RPMI8226 (cell line): Measurements from ENCODE around the gene DCAF8L2.
"Not testable (repeated sequence)": the region's sequence is repeated elsewhere in the genome, so short reads cannot be mapped to it uniquely, and the experiment has no call there.

ENCODE experiments used
- DNase-seq: peaks from one replicate; pipeline ENCODE4 v3.0.0-alpha.2; 2015

DCAF8L2 gene

DNA sequence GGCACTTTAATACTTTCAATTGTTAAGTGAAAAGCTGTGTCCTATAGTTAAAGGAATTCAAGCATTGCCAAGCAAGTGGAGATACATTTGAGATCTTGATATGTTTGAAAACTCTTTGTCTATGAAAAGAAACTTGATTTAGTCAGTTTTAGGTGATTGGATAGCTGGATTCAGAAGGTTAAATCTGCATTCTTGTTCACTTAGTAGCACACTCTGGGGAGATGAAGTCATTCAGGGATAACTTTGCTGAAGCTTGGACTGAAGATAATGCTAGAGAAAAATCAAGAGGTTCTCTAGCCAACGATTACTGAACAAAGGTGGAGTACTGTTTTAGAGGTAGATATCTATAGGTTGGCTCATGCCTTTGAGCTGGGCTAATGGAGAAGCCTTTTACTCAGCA lies 90.6 kb downstream of the DCAF8L2 start:
- no peak for DNase-seq

DNA sequence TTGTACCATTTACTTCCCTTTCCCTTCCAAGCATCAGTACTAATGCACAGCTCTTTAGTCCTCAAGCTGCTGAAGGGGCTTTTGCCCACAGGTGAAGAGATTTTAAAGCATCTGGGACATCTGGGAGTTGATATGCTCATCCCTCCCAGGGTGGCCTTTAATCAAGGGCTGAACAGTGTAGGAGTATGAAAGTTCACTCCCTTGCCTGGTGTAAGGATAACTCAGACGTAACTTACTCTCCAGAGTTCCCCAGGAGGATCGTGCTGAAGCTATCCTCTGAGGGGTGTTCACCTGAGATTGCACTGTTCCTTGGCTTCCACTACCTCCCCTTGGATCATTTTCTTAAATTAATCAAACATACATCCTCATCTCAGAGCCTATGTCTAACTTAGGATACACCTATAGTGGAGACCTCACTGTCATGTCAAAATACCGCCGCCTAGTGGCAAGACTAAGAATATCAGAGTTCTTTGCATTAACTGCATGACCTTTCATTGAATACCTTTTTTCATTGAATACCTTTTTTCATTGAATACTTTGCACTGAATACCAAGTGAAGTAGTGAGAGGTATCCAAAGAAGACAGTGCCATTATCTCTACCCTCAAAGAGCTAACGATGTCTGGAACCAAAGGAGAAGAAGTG lies 93.5 kb downstream of the DCAF8L2 start:
- peak; percentile 41 for DNase-seq

DNA sequence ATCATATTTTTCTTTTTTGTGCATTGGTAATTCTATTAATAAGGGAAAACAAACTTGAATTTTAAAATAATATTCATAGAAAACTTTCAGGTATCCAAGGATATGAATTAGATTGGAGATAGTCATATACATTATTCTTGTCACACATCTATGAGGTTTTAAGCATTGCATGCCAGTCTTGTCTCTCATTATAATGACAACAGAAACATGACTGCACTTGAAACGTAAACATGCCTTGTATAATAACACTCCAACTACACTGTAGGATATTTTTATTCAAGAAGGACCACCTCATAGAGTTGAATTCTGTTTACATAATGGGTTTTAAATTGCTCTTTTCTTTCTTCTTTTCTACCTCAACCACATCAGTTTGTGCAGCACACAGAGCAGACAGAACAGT lies 104.5 kb downstream of the DCAF8L2 start:
- no peak for DNase-seq

DNA sequence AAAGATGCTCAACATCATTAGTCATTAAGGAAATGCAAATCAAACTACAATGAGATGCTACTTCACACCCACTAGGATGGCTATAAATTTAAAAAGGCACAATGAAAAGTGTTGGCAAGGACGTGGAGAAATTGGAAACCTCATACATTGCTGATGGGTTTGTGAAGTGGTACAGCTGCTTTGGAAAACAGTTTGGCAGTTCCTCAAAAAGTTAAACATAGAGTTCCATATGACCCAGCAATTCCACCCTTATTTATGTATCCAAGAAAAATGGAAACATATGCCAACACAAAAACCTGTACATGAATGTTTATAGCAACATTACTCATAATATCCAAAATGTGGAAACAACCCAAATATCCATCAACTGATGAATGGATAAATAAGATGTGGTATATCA lies 116.4 kb downstream of the DCAF8L2 start:
- DNase-seq: no peak

DNA sequence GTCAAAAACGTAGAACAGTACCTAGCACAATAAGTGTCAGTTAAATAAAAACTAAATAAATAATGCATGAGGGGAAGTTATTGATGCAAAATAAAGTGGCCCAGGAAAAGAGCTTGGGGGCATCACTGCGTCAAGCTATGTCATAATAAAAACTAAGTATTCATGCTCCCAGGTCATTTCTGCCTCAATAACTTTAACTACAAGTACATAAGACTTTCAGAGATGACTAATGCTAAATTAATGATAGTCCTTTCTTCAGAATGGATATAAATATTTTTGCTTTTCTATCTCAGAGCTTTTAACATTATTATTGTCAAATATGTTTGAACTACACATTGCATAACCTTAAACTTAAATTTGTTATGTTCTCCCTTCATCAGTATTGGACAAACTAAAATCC lies 125.5 kb downstream of the DCAF8L2 start:
- no peak for DNase-seq

DNA sequence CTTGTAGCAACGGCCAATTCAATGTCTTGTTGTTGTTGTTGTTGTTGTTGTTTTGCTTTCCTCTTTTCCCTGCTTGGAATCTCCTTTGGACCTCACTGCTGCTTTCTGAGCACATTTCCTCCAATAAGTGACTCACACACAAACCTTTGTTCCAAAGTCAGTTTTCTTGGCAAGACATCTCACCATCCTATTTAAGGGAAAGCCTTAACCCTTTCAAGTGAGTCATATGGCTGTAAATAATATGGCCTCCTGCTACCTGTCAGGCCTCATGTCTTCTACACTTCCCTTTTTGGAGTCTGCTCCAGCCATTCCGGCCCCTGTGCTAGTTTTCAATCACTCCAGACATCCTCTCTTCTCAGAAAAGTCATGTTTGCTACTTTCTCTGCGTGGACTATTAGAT lies 138.1 kb downstream of the DCAF8L2 start:
- no peak for DNase-seq

DNA sequence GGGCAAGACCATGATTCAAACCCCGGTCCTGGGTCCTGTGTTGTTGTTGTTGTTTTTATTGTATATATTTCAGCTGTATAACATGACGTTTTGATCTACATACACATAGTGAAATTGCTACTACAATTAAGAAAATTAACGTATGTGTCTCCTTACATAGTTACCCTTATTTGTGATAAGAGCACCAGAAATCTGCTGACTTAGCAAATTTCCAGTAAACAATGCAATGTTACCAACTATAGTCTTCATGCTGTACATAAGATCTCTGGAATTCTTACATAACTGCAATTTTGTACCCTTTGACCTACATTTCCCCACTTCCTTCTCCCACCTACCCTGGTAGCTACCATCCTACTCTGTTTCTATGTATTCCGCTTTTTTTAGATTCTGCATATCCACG lies 141.8 kb downstream of the DCAF8L2 start:
- no peak for DNase-seq

DNA sequence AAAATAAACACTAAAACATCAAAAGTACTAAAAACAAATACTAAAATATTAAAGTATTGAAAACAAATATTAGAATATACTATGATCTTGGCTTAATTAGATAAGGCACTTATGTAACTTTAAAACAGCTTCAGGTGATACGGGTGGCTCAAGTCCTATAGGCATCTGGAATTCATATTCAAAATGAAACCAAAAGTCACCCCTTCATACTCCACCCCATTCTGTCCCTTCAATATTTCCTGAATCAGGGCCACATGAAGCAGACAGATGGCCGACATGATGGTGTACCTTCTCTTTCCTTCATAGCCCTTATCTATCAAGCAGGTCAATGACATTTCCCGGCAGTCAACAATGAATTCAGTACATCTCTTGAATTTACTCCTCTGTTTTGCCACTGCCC lies 145.8 kb downstream of the DCAF8L2 start:
- DNase-seq: no peak

DNA sequence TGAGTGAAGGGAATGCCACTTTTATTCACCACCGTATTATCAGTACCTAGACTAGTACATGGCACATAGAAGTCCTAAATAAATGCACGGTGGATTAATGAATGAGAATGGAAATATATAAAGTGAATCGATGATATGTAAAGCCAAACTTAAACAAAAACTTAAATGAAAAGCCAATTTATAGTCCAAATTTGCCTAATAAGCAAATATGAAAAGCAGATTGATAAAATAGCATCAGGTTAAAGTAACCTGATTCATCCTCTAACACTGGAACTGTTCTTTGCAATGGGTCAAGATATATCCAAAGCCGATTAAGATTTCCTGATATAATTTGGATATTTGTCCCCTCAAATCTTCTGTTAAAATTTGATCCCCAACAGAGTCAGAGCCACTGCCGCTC lies 150.8 kb downstream of the DCAF8L2 start:
- DNase-seq: no peak

DNA sequence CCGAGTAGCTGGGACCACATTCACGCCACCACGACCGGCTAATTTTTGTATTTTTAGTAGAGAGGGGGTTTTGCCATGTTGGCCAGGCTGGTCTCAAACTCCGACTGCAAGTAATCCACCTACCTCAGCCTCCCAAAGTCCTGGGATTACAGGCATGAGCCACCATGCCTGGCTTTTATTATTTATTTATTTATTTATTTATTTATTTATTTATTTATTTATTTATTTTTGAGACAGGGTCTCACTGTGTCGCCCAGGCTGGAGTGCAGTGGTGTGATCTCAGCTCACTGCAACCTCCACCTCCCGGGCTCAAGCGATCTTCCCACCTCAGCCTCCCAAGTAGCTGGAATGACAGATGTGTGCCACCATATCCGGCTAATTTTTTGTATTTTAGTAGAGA lies 153.4 kb downstream of the DCAF8L2 start:
- DNase-seq: not testable (repeated sequence)

DNA sequence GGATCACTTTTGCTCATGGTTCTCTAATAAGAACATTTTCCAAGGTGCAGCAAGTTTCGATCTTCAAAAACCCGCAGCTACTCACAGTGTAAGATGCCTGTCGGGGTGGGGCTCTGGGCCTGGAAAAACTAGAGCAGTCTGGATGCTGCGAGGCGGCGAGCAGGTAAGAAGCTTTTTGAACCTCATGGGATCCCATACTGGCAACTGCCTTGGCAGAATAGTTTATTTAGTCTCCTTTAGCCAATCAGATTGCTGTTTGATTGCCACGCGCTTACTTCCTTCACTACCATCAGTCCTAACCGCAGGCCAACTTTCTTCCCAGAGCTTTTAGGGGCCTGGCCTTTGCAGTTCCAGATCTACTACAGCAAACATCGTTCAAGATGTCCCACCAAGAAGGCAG lies 156.4 kb downstream of the DCAF8L2 start:
- DNase-seq: no peak

DNA sequence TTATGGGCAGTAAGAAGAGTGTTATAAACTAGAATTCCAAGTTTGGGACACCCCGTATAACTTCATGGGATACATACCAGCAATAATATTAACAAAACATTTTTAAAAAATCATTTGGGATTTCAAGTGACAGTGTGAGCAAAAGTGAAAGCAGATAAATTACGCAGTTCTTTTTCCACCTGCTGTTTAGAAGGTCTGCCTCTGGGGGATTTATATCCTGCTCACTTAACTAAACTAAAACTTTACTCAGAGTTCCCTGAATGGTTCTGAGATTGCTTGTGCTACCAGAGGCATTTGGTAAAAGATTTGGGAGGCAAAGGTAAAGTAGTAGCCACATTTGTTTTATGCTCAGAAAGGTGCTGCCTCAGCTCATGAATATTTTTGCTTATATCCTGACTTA lies 160.2 kb downstream of the DCAF8L2 start:
- not testable (repeated sequence) for DNase-seq

DNA sequence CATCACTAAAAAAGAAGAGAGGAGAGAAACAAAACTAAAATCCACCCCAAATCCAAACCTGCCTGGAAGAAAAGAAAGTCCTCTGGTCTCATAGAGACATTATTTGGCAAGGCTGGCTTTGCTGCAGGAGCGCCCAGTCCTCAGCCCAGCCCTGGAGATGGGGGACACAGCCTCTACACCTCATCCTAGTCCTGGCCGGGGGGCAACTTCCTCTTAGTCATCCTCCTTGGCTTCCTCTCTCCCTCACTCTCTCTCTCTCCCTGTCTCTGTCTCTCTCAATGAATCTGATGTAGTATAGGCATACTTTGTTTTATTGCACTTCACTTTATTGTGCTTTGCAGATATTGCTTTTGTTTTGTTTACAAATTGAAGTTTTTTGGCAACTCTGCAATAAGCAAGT lies 161.8 kb downstream of the DCAF8L2 start:
- DNase-seq: no peak

DNA sequence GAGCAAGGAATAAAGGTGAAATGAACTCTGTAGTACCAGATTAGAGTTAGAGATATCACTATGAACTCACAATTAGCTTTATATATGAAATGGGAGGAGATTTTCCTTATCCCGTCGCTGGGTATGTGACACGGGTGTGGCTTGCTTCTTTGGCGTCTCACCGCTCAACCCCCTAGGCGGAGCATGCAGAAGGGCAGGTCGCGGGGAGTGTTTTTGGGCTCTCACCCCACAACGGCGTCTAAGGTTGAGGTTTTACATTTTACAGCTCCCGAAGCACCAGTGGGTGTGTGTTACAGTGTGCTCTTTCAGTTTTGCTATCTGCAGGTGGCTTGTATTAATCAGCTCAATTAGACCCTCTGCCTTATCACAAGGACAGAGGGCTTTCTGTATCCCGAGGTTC lies 175.6 kb downstream of the DCAF8L2 start:
- DNase-seq: no peak

DNA sequence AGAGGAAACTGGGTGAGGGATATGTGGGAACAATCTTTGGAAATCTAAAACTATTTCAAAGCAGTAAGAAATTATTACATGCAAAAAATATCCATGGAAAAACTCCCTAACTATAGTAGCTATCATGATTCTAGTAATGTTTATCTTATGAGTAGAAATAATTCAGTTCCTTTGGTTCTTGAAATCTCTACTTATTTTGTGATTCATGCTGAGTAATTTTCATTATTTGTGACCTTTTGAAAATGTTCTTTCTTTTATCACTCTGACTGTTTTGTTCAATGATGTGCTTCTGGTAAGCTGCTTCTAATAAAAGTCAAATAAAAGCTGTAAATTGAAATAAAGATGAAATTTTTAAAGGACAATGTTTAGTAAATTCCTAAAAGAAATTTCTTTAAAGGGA lies 177.2 kb downstream of the DCAF8L2 start:
- DNase-seq: no peak

DNA sequence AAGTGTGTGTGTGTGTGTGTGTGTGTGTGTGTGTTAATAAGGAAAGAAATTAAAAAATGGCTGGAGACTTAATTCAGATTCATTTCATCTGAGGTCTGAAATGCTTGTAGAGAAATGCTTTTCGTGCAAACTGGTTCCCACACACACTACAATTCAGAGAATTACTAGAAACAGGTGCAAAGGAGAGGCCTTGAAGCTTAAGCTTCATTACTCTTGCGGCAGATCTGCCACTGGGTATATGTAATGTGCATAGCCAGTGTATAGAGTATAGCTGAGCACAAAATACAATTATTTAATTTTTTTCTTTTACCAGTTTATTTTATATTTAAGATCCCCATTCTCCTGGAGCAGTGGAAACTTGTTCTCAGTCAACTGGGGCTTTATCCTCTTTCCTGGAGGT lies 185.8 kb downstream of the DCAF8L2 start:
- no peak for DNase-seq

DNA sequence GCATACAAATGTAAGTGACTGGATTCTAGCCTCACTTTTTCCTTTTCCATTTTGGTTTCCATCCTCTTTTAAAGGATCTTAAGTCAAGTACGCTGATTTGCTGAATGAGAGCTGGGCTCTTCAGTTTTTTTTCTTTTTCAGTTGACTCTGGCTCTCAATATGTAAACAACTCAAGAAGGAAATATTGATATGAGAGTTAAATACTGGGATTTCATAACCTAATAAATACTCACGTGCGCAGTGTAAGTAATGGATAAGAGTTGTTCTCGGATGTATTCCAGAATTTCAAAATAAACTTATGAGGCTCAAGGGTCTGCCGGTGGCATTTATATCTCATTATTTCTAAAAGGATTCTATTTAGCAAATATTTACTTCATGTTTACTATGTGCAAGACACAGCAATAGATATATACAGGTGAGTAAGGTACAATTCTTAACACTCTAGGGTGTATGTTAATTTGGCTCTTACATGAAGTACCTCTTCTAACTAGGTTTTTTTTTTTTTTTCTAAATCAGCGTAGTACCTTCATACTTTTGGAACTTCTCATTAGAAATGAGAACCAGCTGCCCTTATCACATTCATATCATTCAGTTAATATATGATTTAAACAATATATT lies 206.6 kb downstream of the DCAF8L2 start:
- DNase-seq: no peak

DNA sequence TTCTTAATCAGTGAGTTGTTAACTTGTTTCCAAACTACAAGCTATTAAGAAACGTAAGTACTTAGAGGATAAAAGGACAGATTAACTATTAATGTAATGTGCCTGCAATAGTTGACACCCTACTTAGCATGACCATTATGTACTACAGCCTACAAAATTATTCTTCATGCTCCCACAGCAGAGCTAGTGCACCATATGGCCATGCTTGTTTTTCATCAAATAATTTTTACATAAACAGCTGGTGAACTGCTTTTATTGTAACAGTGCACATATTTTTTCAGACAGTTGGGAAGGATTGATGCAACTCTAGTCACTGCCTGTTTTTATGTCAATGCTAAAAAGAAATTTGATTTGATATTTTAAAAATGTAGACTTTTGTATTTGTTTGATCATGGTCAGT lies 207.4 kb downstream of the DCAF8L2 start:
- DNase-seq: no peak
